WI38 (cell line): ENCODE data around the gene EFCAB6.

ENCODE experiments used
- H3K4me3 ChIP-seq: 2 replicates; pipeline ENCODE4 v1.5.1; 2011; ENCODE audit warnings: low read depth, mild to moderate bottlenecking, control low read depth, low read length
- CTCF ChIP-seq: IDR thresholded peaks from 2 replicates; pipeline ENCODE4 v1.5.1; 2012; ENCODE audit warnings: low read depth, mild to moderate bottlenecking, control low read depth, low read length

The EFCAB6 gene

GRCh38 chr22:43502306-43502874 is 309.7 kb downstream of the EFCAB6 start:
- TF ChIP-seq CTCF, result no peak
- no peak overlapping the region for H3K4me3 ChIP-seq

GRCh38 chr22:43501878-43502277 is 310.2 kb downstream of the EFCAB6 start:
- TF ChIP-seq CTCF, result no peak
- H3K4me3 ChIP-seq, result no peak overlapping the region

GRCh38 chr22:43500792-43501785 is 311.0 kb downstream of the EFCAB6 start:
- no peak overlapping the region for H3K4me3 ChIP-seq
- TF ChIP-seq CTCF, result no peak

- no peak for TF ChIP-seq CTCF
- no peak overlapping the region for H3K4me3 ChIP-seq
Observed at GRCh38 chr22:43498856-43499253, 313.2 kb downstream of the EFCAB6 start.

GRCh38 chr22:43497956-43498855 is 313.9 kb downstream of the EFCAB6 start:
- no peak for TF ChIP-seq CTCF
- H3K4me3 ChIP-seq, result no peak overlapping the region

- no peak overlapping the region for H3K4me3 ChIP-seq
- no peak for TF ChIP-seq CTCF
Observed at GRCh38 chr22:43493297-43493696, 318.8 kb downstream of the EFCAB6 start.
